Stimulated activated memory B cell treated with anti-CD40 and anti-IgM and Interleukin-4, amounts not matched to agents 10 μg/mL and 1 μg/mL and 100 μg/mL, for 72 hours (primary cell): ENCODE results near the gene SDF4.

Source experiments
- ATAC-seq: fragments of 150-1000 bp; cut with Tn5 transposase; 2 replicates; pipeline ENCODE4 v1.10.0; 2021
- H3K27ac Mint-ChIP-seq: one replicate; pipeline ENCODE4 v1.8.0; 2022; ENCODE audit warnings: mild to moderate bottlenecking, mixed read lengths
- H3K27me3 Mint-ChIP-seq: one replicate; pipeline ENCODE4 v1.8.0; 2022; ENCODE audit warnings: mixed read lengths
- H3K36me3 Mint-ChIP-seq: one replicate; pipeline ENCODE4 v1.8.0; 2022; ENCODE audit warnings: mixed read lengths
- H3K4me1 Mint-ChIP-seq: one replicate; pipeline ENCODE4 v1.8.0; 2022; ENCODE audit warnings: mixed read lengths
- H3K4me3 Mint-ChIP-seq: one replicate; pipeline ENCODE4 v1.8.0; 2022; ENCODE audit warnings: mild to moderate bottlenecking, moderate library complexity, mixed read lengths
- H3K9me3 Mint-ChIP-seq: one replicate; pipeline ENCODE4 v1.8.0; 2022; ENCODE audit warnings: mixed read lengths

The SDF4 gene

DNA sequence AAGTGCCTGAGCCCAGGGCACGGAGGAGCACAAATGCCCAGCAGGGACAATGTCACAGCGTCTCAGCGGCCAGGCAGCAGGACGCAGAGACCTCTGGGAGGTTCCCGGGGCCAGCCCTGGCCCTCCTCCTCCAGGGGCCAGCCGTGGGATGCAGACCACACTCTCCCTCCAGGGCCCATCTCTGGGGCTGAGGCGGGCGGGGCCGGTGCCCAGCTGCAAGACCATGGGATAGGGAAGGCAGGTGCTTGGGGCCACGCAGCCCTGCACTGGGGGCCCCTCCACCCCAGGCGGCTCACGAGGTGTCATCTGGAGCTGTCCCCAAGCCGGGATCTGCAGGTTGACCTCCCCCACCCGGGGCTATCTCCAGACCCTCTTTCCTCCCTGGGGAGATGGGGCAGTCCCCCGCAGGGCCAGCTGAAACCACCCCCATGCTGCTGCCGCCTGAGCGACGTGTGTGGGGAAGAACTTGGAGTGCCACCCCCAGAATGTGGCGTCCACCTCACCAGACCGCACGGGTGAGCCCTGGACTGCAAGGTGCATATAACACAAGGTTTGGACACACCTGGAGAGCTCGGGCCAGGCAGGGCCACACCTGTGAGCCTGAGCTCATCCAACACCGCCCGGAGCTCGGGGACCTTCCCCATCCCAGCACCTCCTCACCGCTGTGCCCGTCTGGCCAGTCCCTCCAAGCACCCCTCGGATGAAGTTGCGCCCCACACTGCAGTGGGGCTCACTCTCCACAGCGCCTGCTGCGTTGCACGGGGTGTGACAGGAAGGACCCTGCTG is 62.2 kb downstream of the SDF4 start:
- Mint-ChIP-seq H3K27me3 (no peaks in the 10 kb centered on the region), H3K9me3 (no peaks in the 10 kb centered on the region), H3K27ac (no peak overlapping the region), H3K4me1 (peaks cover 59% of the 10 kb centered on the region), H3K4me3 (peak overlapping the region; percentile 44), H3K36me3 (no peaks in the 10 kb centered on the region)
- ATAC-seq = no peak

DNA sequence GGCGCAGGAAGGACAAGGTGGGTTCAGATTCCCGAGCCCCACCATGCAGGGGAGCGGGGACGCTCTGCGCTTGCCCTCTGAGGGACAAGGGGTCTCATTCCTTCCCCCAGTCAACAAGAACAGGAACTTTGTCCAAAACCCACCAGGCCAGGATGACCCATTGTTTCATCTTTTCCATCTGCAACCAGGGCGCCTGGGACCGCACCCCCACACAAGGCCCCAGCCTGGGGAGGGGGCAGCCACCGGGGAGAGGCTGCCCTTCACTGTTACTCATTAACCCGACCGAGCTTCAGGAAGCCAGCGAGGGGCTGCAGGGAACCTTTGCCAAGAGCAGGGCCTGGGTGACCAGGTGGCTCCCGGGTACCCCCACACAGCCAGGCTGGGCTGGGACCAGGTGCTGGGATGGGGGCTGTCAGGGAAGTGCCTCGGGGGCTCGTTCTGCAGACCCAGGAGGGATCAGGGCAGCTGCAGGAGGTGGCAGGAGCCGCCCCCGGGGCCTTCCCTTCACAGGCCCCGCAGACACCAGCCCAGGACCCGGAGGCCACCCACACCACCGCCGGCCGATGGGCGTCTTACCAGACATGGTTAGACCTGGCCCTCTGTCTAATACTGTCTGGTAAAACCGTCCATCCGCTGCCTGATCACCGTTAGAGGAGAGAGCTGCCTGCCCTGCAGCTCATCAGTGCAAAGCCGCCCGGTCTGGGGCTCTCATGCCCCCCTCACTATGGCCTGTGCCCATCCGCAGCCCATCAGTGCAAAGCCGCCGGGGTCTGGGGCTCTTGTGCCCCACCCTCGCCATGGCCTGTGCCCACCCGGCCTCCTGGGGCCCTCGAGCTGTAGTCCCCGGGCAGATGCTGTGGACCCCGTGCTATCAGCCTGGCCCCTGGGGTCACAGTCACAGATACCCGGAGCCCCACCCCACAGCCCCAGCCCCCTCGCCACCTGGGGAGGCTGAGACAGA is 63.1 kb downstream of the SDF4 start:
- Mint-ChIP-seq H3K27me3 (no peaks in the 10 kb centered on the region), H3K4me1 (peaks cover 59% of the 10 kb centered on the region), H3K27ac (no peak overlapping the region), H3K4me3 (no peak overlapping the region), H3K9me3 (no peaks in the 10 kb centered on the region), H3K36me3 (no peaks in the 10 kb centered on the region)
- ATAC-seq = no peak

DNA sequence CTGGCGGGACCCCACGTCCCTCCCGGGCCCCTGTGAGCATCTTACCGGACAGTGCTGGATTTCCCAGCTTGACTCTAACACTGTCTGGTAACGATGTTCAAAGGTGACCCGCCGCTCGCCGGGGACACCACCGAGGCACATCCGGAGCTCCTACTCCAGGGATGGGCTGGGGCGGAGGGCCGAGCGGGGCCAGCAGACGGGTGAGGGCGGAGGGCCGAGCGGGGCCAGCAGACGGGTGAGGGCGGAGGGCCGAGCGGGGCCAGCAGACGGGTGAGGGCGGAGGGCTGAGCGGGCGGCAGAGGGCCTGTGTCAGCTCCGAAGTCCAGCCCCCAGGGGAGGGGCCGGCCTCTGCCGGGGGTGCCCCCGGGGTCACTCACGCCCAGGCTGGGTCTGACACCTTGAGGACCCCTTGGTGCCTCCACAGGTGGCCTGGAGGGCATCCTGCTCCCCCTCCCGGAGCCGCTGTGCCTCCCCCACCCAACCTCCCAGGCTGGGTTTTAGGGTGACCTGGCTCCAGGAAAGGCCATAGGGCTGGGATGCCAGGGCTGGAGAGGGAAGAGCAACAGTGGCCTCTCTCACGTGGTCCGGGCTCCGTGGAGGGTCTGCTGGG is 63.9 kb downstream of the SDF4 start:
- ATAC-seq = no peak
- Mint-ChIP-seq H3K4me3 (no peak overlapping the region), H3K4me1 (peaks cover 51% of the 10 kb centered on the region), H3K36me3 (no peaks in the 10 kb centered on the region), H3K27me3 (no peaks in the 10 kb centered on the region), H3K9me3 (no peaks in the 10 kb centered on the region), H3K27ac (no peak overlapping the region)

DNA sequence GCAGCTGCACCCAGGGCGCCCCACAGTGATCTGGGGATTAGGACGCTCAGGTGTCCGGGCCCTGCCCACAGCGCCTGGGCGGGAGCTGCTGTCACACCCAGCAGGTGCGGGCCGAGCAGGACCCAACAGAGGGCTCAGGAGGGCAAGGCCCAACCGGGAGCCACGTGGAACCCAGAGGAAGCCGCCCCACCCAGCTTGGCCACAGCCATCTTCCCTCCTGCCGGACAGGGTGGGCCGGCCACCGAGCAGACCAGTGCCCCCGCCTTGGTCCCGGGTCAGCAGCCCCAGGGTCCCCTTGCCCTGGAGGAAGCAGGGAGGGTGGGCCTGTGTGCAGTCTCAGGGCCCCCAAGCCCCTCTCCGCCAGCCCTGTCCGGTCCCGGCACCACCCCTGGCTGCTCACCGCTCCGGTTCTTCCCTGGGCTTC is 64.4 kb downstream of the SDF4 start:
- no peaks in the 10 kb centered on the region for H3K9me3 Mint-ChIP-seq
- ATAC-seq = no peak
- H3K4me3 Mint-ChIP-seq = no peak overlapping the region
- no peak overlapping the region for H3K27ac Mint-ChIP-seq
- peaks cover 46% of the 10 kb centered on the region for H3K4me1 Mint-ChIP-seq
- H3K27me3 Mint-ChIP-seq = no peaks in the 10 kb centered on the region
- no peaks in the 10 kb centered on the region for H3K36me3 Mint-ChIP-seq
